Large intestine (tissue), 12 donors: Measurements from ENCODE around the gene KIR2DL4. TPM values are rescaled to one million over a fixed set of nuclear protein-coding genes. Genes with fewer than 3 reads are reported as not detected.
A peak's percentile ranks its signal among the peaks of the same experiment; 100 is the strongest.
"Not testable (repeated sequence)": the region's sequence is repeated elsewhere in the genome, so short reads cannot be mapped to it uniquely, and the experiment has no call there.

ENCODE experiments used
- DNase-seq, 2 donors: peaks; one replicate each; pipeline versions ENCODE4 v3.0.0 to v3.0.0-alpha.2; 2013
- H3K27ac ChIP-seq: one replicate; pipeline ENCODE4 v1.5.1; 2013; ENCODE audit warnings: low read length
- H3K27me3 ChIP-seq: 2 replicates; pipeline ENCODE4 v1.6.1; 2013; ENCODE audit warnings: low read length; ENCODE audit not compliant: control insufficient read depth, insufficient read depth
- H3K36me3 ChIP-seq: 2 replicates; pipeline ENCODE4 v1.6.1; 2013; ENCODE audit warnings: low read length; ENCODE audit not compliant: control insufficient read depth, insufficient read depth
- H3K4me1 ChIP-seq: one replicate; pipeline ENCODE4 v1.6.1; 2013; ENCODE audit warnings: low read length; ENCODE audit not compliant: control insufficient read depth, insufficient read depth
- H3K4me3 ChIP-seq: one replicate; pipeline ENCODE4 v1.5.1; 2013; ENCODE audit warnings: low read length
- H3K9me3 ChIP-seq: one replicate; pipeline ENCODE4 v1.6.1; 2013; ENCODE audit warnings: mild to moderate bottlenecking, low read depth, low read length, moderate library complexity; ENCODE audit not compliant: control insufficient read depth
- WGBS: methylation state at CpG from one replicate; pipeline ENCODE4 v1.1.5; 2013; ENCODE audit warnings: low lambda C conversion rate; ENCODE audit not compliant: insufficient coverage; 5-methylcytosine and 5-hydroxymethylcytosine counted together
- long read RNA-seq, 11 donors: transcript quantifications; one replicate each; lab custom pipeline, GENCODE V29; 2026
- polyA plus RNA-seq: library from polyadenylated mRNA; unstranded; fragments of 120-200 nt; gene quantifications from one replicate; pipeline ENCODE4 v1.2.1, GENCODE V29; 2013

Gene KIR2DL4
- polyA plus RNA-seq, result 0.94 TPM
- long read RNA-seq, donor 1, result 0 reads
- long read RNA-seq, donor 2, result 0 reads
- long read RNA-seq, donor 3, result 0 reads
- long read RNA-seq, donor 4, result 0 reads
- long read RNA-seq, donor 5, result 0 reads
- long read RNA-seq, donor 6, result 0 reads
- long read RNA-seq, donor 7, result 0 reads
- long read RNA-seq, donor 8, partial matches to known transcripts, result 0 of 1 reads
- long read RNA-seq, donor 8, other reads (novel, unspliced or antisense), result 0 of 1 reads
- long read RNA-seq, donor 9, result 0 reads
- long read RNA-seq, donor 10, result 0 reads
- long read RNA-seq, donor 11, result 0 reads

- WGBS, result no CpG with 5 or more reads among the region's 10 CpGs
- Histone ChIP-seq H3K9me3 (peaks cover 2% of the 10 kb centered on the region), H3K4me3 (no peak within 1 kb of the TSS), H3K4me1 (no peaks in the 10 kb centered on the region), H3K27ac (no peak within 1 kb of the TSS), H3K27me3 (no peaks in the 10 kb centered on the region), H3K36me3 (no peaks in the 10 kb centered on the region)
- peak in 1 of 2 donors; percentile 2 for DNase-seq
Observed at GRCh38 chr19:54803410-54803809, at the start of gene KIR2DL4. TSS of gene KIR2DL4 (plus strand) at chr19:54803610. CDS start at chr19:54803652, 42 bp downstream.

DNA sequence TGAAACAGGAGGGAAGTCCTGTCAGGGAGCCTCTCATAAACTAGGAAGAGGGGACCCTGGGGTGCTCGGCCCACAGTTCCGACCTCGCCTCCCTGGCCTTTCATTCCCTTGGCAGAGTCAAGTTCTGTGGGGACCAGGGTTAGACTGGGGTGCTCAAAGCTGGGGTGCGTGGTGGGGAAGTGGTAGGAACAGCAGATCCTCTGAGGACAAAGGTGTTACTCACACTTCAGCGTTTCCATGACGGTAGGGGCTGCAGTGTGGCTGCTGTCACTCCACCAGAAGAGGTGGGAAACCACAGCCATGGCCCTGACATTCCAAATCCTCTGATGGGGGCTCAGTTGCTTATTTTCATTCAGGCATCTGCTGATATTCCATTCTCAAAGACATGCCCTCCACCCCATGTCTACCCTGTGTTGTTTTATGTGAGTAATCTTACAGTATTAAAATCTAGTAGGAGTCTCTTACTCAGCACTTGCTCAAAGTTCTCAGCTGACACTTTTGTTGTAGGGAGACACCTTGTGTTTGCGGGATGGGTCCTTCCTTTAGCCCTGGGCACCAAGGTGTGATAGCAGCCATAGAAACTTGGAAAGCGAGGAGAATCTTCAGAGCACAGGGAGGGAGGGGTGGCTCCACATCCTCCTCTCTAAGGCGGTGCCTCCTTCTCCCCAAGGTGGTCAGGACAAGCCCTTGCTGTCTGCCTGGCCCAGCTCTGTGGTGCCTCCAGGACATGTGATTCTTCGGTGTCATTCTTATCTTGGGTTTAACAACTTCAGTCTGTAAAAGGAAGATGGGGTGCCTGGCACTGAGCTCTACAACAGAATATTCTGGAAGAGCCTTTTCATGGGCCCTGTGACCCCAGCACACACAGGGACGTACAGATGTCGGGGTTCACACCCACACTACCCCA is 47.0 kb upstream of the KIR2DL4 start:
- DNase-seq, H3K36me3 ChIP-seq, H3K9me3 ChIP-seq, H3K27ac ChIP-seq, H3K27me3 ChIP-seq, H3K4me1 ChIP-seq, H3K4me3 ChIP-seq: not testable (repeated sequence)
- whole genome bisulfite sequencing, result no CpG with 5 or more reads among the region's 12 CpGs

- H3K27ac ChIP-seq, H3K4me3 ChIP-seq, H3K4me1 ChIP-seq, H3K9me3 ChIP-seq, H3K27me3 ChIP-seq, DNase-seq, H3K36me3 ChIP-seq: not testable (repeated sequence)
- no CpG with 5 or more reads among the region's 6 CpGs for WGBS
Observed at GRCh38 chr19:54758577-54758976, 44.8 kb upstream of the KIR2DL4 start.

- DNase-seq, H3K4me1 ChIP-seq, H3K27ac ChIP-seq, H3K36me3 ChIP-seq, H3K4me3 ChIP-seq, H3K9me3 ChIP-seq, H3K27me3 ChIP-seq: not testable (repeated sequence)
- no CpG with 5 or more reads among the region's 8 CpGs for WGBS
Observed at GRCh38 chr19:54764219-54764618, 39.2 kb upstream of the KIR2DL4 start.

DNA sequence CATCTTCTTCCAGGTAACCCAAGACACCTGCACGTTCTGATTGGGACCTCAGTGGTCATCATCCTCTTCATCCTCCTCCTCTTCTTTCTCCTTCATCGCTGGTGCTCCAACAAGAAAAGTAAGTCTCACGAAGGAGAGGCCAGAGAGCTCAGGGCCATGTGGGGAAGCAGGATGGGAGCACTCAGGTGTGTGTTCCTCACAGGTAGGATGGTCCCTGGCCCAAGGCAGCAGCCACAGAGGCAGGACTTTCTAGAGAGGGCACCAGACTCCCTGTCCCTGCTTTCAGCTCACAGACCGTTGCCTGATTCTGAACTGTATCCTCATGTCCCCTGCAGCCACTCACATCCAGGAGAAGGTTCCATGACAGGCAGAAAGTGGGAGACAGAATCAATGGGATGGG is 36.9 kb upstream of the KIR2DL4 start:
- WGBS, result no CpG with 5 or more reads among the region's 4 CpGs
- H3K27ac ChIP-seq, H3K9me3 ChIP-seq, DNase-seq, H3K27me3 ChIP-seq, H3K4me1 ChIP-seq, H3K36me3 ChIP-seq, H3K4me3 ChIP-seq: not testable (repeated sequence)

GRCh38 chr19:54769646-54770045 is 33.8 kb upstream of the KIR2DL4 start, which contains the start of gene KIR2DL1:
TSS of gene KIR2DL1 (plus strand) at chr19:54769793. CDS start at chr19:54769851, 58 bp downstream.
- not testable (repeated sequence) for H3K36me3 ChIP-seq, H3K27me3 ChIP-seq, H3K27ac ChIP-seq, H3K4me1 ChIP-seq, H3K9me3 ChIP-seq, DNase-seq, H3K4me3 ChIP-seq
- WGBS, result no CpG with 5 or more reads among the region's 15 CpGs

DNA sequence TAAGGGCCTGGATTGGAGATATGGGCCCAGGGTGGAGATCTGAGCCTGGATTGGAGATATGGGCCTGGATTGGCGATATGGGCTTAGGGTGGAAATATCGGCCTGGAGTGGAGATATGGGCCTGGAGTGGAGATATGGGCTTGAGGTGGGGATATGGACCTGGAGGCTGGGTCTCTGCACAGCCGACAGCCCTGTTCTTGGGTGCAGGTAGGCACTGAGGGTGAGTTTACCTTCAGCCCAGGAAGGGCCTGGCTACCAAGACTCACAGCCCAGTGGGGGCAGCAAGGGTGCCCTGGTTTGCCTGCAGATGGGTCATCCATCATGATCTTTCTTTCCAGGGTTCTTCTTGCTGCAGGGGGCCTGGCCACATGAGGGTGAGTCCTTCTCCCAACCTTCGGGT is 32.9 kb upstream of the KIR2DL4 start:
- not testable (repeated sequence) for H3K4me1 ChIP-seq
- WGBS, result 60% methylated on average over 2 of the region's 4 CpGs

DNA sequence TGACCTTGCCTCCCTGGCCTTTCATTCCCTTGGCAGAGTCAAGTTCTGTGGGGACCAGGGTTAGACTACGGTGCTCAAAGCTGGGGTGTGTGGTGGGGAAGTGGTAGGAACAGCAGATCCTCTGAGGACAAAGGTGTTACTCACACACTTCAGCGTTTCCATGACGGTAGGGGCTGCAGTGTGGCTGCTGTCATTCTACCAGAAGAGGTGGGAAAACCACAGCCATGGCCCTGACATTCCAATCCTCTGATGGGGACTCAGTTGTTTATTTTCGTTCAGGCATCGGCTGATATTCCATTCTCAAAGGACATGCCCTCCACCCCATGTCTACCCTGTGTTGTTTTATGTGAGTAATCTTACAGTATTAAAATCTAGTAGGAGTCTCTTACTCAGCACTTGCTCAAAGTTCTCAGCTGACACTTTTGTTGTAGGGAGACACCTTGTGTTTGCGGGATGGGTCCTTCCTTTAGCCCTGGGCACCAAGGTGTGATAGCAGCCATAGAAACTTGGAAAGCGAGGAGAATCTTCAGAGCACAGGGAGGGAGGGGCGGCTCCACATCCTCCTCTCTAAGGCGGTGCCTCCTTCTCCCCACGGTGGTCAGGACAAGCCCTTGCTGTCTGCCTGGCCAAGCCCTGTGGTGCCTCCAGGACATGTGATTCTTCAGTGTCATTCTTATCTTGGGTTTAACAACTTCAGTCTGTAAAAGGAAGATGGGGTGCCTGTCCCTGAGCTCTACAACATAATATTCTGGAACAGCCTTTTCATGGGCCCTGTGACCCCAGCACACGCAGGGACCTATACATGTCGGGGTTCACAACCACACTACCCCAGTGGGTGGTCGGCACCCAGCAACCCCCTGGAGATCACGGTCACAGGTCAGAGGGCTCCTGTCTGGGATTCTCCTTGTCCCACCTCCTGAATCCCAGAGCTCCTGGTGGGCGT is 32.1 kb upstream of the KIR2DL4 start:
- not testable (repeated sequence) for H3K36me3 ChIP-seq, H3K4me3 ChIP-seq, H3K9me3 ChIP-seq, DNase-seq, H3K4me1 ChIP-seq, H3K27ac ChIP-seq, H3K27me3 ChIP-seq
- WGBS, result no CpG with 5 or more reads among the region's 15 CpGs

More for the DNA sequence above, 32.9 kb upstream of the KIR2DL4 start:
- H3K4me3 ChIP-seq, H3K27ac ChIP-seq, DNase-seq, H3K36me3 ChIP-seq, H3K9me3 ChIP-seq, H3K27me3 ChIP-seq: not testable (repeated sequence)

DNA sequence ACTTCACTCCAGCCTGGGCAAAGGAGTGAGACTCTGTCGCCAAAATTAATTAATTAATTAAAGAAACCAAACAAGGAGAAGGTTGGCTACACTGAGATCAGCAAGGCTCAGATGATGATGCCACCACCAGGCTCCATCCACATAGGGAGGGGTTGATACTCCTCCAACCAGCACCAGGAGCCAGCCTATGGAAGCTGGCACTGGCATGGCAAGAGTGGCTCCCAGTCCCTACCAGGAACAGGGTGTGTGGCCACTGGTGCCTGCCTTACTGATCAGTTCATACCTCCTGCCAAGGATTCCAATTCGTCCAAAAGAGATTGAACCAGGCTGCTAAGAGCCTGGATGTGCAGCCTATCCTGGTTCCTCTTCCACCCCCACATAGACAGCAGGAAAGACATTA is 30.7 kb upstream of the KIR2DL4 start:
- not testable (repeated sequence) for H3K4me3 ChIP-seq, H3K9me3 ChIP-seq, H3K27me3 ChIP-seq, H3K27ac ChIP-seq, H3K36me3 ChIP-seq, H3K4me1 ChIP-seq, DNase-seq
- no CpG with 5 or more reads among the region's 2 CpGs for WGBS
